GM19372 (cell line): Measurements from ENCODE around the gene SLC35A2.

Experiments
- ATAC-seq: cut with Tn5 transposase; IDR thresholded peaks from one replicate; pipeline ENCODE4 v1.9.1; 2021; ENCODE audit warnings: mild to moderate bottlenecking, low read depth, moderate library complexity; ENCODE audit not compliant: unreplicated experiment

Gene SLC35A2

GRCh38 chrX:48911412-48912182 is at the start of gene SLC35A2:
Gene SLC35A2, minus strand, starts transcription at chrX:48911646. Its CDS starts 10 bp downstream, at chrX:48911636.
- ATAC-seq, result peak; percentile 60

DNA sequence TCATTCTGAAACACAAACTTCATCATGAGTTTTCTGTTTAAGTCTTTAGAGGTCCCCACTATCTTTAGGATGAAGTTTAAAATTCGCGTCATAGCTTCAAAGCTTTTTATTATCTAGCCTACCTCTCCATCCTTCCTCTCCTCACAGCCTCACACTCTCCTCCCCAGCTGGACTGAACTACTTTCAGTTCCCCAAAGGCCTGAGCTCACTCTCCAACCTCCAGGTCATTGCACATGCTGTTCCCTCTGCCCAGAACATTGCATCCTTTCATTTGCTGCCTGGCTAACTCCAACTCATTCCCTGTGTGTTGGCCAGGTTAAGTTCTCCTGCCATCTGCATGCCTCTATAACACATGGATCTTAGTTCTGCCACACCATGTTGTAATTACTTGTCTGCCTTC is 48.8 kb upstream of the SLC35A2 start:
- ATAC-seq, result no peak

DNA sequence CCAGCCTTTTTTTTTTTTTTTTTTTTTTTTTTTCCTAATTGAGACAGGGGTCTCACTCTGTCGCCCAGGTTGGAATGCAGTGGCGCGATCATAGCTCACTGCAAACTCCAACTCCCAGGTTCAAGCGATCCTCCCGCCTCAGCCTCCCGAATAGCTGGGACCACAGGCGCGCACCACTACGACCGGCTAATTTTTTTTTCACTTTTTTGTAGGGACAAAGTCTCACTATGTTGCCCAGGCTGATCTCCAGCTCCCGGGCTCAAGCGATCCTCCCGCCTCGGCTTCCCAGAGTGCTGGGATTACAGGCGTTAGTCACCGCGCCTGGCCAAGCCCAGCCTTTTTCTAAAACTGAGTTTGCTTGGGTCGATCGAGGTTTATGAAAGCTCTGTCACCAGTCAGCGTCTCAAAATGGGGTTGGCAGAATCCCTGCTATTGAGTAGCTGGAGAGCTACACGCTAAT is 47.2 kb upstream of the SLC35A2 start:
- ATAC-seq, result no peak

GRCh38 chrX:48957827-48958634 is 46.6 kb upstream of the SLC35A2 start:
- ATAC-seq, result peak; percentile 82

DNA sequence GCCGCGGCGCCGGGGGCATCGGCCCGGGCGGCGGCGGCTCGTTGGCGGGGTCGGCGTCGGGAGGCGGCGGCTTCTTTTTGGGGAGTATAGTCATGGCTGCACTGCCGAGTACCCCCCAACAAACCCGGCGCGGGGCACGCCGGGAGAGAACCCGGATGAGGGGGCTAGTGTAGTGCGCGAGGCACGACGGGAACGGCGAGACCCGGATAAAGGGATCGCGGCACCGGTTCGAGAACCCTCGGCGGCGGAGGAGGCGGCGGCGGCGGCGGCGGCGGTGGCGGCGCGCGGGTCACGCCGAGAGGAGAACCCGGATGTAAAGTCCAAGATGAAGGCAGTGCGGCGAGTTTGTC is 46.0 kb upstream of the SLC35A2 start, which contains the start of gene OTUD5:
Gene OTUD5, minus strand, starts transcription at position 131 of the 350 bp plus-strand sequence. Its CDS starts 37 bp downstream, at position 94.
- ATAC-seq, result peak; percentile 40

GRCh38 chrX:48956728-48957414 is 45.4 kb upstream of the SLC35A2 start:
- no peak for ATAC-seq

DNA sequence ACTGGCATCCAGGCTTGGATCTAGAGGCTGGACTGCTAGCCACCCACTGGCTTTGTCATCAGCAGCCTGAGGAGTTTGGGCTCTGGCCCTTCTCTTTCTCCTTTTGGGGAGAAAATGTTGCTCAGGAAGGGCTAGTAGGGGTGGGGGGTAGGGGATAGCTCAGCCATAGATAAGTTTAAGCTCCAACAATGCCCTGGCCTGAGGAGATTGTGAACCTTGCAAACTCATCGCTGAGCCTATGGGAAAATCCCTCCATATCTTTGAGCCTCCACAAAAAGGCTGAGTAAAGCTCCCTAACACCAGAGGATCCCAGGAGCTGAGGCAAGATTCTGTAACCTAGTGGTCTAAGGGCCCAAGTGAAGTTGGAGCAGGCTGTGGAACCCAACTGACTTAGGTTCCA is 37.1 kb upstream of the SLC35A2 start:
- no peak for ATAC-seq

DNA sequence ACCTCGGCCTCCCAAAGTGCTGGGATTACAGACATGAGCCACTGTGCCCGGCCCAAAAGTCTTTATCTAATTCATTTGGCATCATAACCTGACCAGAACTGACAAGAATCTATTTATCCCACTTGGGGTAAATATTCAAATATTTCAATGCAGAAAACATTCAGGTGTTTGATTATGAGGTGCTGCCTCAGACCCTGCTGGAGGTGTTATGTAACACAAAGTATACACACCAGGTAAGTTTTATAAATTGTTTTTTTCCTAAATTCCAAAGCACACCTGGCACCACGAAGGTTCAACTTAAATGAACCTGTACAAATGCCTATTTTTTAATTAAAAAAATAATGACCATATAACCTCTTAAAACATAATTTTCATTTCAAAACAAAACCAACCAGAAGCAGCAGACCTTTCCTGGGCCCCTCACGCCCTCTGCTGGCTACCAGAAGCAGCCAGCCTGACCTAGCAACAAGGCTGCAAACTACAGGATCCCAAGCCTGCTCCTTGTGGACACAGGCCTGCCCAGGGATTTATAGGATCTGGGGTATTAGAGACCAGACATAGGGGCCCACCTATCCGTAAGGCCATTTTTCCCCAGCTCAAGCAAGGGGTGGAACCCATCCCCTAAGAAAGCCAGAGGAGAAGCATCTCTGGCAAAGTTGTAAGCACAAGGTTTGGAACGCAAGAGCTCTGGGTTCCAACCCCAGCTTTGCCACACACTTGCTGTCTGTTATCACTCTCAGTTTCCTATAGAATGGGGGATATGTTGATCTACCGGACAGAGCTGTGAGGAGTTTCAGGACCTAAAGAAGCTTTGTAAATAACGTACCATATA is 34.3 kb upstream of the SLC35A2 start:
- ATAC-seq, result no peak

GRCh38 chrX:48942895-48943294 is 31.4 kb upstream of the SLC35A2 start:
- no peak for ATAC-seq

GRCh38 chrX:48940404-48940955 is 29.0 kb upstream of the SLC35A2 start:
- ATAC-seq, result no peak

- no peak for ATAC-seq
Observed at GRCh38 chrX:48939524-48940228, 28.2 kb upstream of the SLC35A2 start.

DNA sequence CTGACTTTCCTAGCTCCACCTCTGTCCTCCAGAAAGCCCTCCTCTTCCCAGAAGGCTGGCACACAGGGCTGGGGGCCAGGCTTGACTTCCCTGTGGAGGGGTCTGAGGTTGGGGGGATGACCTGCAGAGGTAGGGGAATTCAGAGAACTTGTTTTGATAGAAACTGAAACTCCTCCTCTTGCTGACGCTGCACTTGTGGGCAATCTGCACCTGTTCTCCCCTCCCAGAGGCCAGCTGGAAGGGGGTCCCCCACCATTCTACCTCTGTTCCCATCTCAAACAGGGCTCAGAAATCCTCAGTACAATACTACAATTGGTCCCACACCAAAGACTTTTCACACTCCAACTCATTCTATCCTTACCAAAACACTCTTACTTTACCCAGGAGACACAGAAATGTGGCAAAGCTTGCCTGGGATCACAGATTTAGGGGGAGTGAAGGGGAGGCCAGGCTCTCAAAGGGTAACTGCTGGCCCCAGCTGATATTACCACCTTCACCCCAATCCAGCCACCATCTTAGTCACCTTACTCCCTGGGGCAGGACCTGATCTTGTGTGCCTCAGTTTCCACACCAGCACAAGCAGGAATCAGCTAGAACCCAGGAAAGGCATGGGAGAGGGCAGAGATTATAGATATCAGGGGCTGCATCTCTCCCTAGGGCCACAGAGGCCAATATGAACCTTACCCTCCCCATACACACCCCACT is 27.4 kb upstream of the SLC35A2 start:
- ATAC-seq, result peak; percentile 39

DNA sequence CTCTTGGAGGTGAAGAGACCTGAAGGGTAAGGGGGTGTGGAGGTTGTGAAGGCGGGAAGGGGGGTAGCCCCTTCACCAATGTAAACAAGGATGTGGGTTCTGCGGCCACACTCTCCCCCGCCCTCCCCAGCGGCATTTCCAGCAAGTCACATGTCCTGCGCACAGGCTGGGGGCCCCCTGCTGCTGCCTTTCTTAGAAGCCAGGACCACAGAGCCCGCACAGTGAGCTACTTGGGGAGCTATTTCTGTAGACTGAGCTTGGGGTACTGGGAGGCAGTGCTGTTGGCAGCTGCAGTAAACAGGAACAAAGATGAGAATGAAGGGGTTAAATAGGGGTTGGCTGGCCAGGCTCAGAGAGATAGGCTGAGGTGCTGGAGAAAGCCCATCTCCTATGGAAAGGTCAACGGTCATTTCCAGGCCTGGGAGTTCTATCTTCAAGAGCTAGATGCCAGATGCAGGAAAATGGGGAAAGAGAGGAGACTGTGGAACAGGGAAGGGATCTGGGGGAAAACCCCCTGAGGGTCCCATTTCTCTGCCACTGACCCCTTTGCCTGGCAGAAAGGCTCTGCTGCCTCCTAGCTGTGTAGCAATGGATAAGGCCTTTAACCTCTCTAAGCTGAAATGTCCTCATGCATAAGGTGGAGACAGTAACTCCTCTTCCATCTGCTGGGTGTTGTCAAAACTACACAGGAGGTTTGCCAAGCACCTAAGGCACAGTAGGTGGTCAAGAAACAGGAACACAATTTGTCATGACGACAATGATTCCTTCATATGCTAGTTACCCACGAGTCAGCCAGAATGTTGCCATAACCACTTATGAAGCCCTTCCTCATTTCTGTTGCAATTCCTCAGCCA is 25.8 kb upstream of the SLC35A2 start:
- peak; percentile 52 for ATAC-seq

- ATAC-seq, result no peak
Observed at GRCh38 chrX:48936429-48937053, 25.1 kb upstream of the SLC35A2 start.

DNA sequence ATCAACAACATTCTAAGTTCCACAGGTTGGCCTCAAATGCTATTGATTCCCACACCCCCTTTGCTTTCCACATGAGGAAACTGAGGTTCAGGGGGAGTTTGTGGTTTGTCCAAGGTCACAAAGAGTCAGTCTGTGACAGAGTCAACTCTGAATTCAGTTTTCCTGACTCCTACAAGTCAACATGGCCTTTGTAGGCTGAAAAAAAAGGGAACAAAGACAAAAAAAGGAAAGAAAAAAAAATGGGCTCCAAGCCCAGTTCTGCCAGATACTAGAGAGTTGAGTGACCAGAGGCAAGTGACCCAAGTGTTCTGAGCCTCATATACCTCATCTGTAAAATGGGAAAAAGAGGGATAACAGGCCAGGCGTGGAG is 23.8 kb upstream of the SLC35A2 start:
- ATAC-seq, result no peak

GRCh38 chrX:48934581-48935300 is 23.3 kb upstream of the SLC35A2 start:
- no peak for ATAC-seq

DNA sequence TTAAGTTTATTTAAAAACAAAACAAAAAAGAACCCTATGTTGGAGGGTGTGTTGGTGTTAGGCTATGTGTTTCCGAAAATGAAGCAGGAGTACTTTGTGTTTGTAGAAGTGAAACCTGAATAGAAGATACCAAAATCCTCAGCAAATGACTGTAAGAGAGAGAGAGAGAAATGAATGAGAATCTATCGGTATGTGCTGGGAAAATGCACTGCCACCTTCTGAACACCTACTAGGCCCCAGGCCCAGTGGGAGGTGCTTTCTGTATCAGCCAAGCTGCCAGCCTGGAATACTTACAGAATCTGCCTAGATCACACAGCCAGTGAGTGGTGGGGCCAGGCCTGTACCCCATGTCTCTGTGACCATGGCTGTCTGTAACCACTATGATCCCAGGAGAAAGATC is 22.3 kb upstream of the SLC35A2 start:
- no peak for ATAC-seq
